Stromal cell of bone marrow (primary cell): ENCODE data around the gene CILP.

Source experiments
- DNase-seq: peaks from one replicate; pipeline ENCODE4 v3.0.0-alpha.2; 2012; ENCODE audit warnings: low read depth

Gene CILP

GRCh38 chr15:65147902-65148301 is 63.4 kb downstream of the CILP start:
- DNase-seq: no peak

GRCh38 chr15:65146438-65146837 is 64.8 kb downstream of the CILP start:
- DNase-seq: no peak
